ENCODE measurements around the gene CRYBB3. TPM values are rescaled to one million over a fixed set of nuclear protein-coding genes. Genes with fewer than 3 reads are reported as not detected.
"Not testable (repeated sequence)": the region's sequence is repeated elsewhere in the genome, so short reads cannot be mapped to it uniquely, and the experiment has no call there.

CRYBB3 gene
- total and polyA plus RNA-seq, 11 donors, result 0.36 to 0.37 TPM; not detected in 9

- no peak overlapping the region for H3K27ac ChIP-seq
- H3K36me3 ChIP-seq, result no peaks in the 10 kb centered on the region
- H3K9me3 ChIP-seq, result no peaks in the 10 kb centered on the region
- no peak for ATAC-seq
- TF ChIP-seq POLR2A (IDR thresholded peaks at IDR 0.05) (no peak), CTCF (IDR thresholded peaks at IDR 0.05) (no peak)
- H3K27me3 ChIP-seq, result peaks cover 0 to 6% (median 0%) of the 10 kb centered on the region in 9 donors
- H3K4me3 ChIP-seq, result no peak overlapping the region
- DNase-seq, result no peak
- no peaks in the 10 kb centered on the region for H3K4me1 ChIP-seq
- 87 to 97% (median 94%) methylated on average over 13 of the region's 13 CpGs for WGBS, 4 donors
- intact Hi-C loops (cut with DNase I), result no loop called here
Measured at GRCh38 chr22:25228822-25229221, 29.2 kb downstream of the CRYBB3 start.

- intact Hi-C loops (cut with DNase I), result loop anchor here in 2 of 10 donors (10.0 kb wide), 2 partner anchors 104 to 554 kb away; no protein-coding TSS in a partner anchor
- not testable (repeated sequence) for H3K4me3 ChIP-seq, H3K4me1 ChIP-seq, ATAC-seq, DNase-seq, H3K27me3 ChIP-seq, H3K9me3 ChIP-seq, H3K36me3 ChIP-seq, H3K27ac ChIP-seq
- WGBS, 4 donors, result 82 to 86% (median 85%) methylated on average over 2 of the region's 2 CpGs
Measured at GRCh38 chr22:25230760-25231159, 31.1 kb downstream of the CRYBB3 start.

- intact Hi-C loops (cut with DNase I), result loop anchor here in 2 of 10 donors (10.0 kb wide), 2 partner anchors 102 to 552 kb away; no protein-coding TSS in a partner anchor
- Histone ChIP-seq H3K4me1 (peaks cover 0 to 5% (median 0%) of the 10 kb centered on the region in 12 donors), H3K27me3 (peaks cover 0 to 22% (median 11%) of the 10 kb centered on the region in 9 donors), H3K27ac (no peak overlapping the region), H3K4me3 (no peak overlapping the region), H3K9me3 (no peaks in the 10 kb centered on the region), H3K36me3 (no peaks in the 10 kb centered on the region)
- ATAC-seq, result no peak
- no peak for DNase-seq
- no peak for TF ChIP-seq CTCF (IDR thresholded peaks at IDR 0.05)
- TF ChIP-seq POLR2A (IDR thresholded peaks at IDR 0.05), result no peak
- 62 to 84% (median 79%) methylated on average over 5 of the region's 5 CpGs for WGBS, 4 donors
Measured at GRCh38 chr22:25232301-25232700, 32.6 kb downstream of the CRYBB3 start.

- intact Hi-C loops (cut with DNase I), result loop anchor here in 2 of 10 donors (10.0 kb wide), 2 partner anchors 101 to 551 kb away; no protein-coding TSS in a partner anchor
- not testable (repeated sequence) for DNase-seq, H3K9me3 ChIP-seq, H3K4me3 ChIP-seq, H3K4me1 ChIP-seq, ATAC-seq, H3K36me3 ChIP-seq, H3K27ac ChIP-seq
- peaks cover 0 to 25% (median 11%) of the 10 kb centered on the region in 9 donors for H3K27me3 ChIP-seq
Measured at GRCh38 chr22:25233706-25234105, 34.0 kb downstream of the CRYBB3 start.

- peak; percentile 58 to 95 (median 94) for ATAC-seq
- peaks cover 0 to 5% (median 0%) of the 10 kb centered on the region in 12 donors for H3K4me1 ChIP-seq
- H3K27ac ChIP-seq, result no peak overlapping the region
- 13 to 26% (median 13%) methylated on average over 17 to 30 of the region's 30 CpGs for WGBS, 4 donors
- H3K4me3 ChIP-seq, result peak overlapping the region in 1 of 12 donors; percentile 5
- peaks cover 0 to 30% (median 11%) of the 10 kb centered on the region in 9 donors for H3K27me3 ChIP-seq
- peak; percentile 72 to 86 (median 85) for DNase-seq
- H3K36me3 ChIP-seq, result no peaks in the 10 kb centered on the region
- TF ChIP-seq CTCF (IDR thresholded peaks at IDR 0.05) (peak; percentile 40 to 76 (median 59)), POLR2A (IDR thresholded peaks at IDR 0.05) (no peak)
- intact Hi-C loops (cut with DNase I), result loop anchor here in 4 of 10 donors (5.0 to 10.0 kb wide), 4 partner anchors 97 to 549 kb away; no protein-coding TSS in a partner anchor
- H3K9me3 ChIP-seq, result no peaks in the 10 kb centered on the region
Measured at GRCh38 chr22:25235547-25236290, 36.1 kb downstream of the CRYBB3 start.

Data from heart left ventricle (tissue), 16 donors.